Skeletal muscle cell (primary cell): ENCODE data around the gene NARF.
"Not testable (repeated sequence)": the region's sequence is repeated elsewhere in the genome, so short reads cannot be mapped to it uniquely, and the experiment has no call there.

Experiments used
- DNase-seq: peaks from one replicate; pipeline ENCODE4 v3.0.0-alpha.2; 2010; ENCODE audit warnings: low read depth
- H3K4me3 ChIP-seq: 2 replicates; pipeline ENCODE4 v1.5.1; 2011; ENCODE audit warnings: low read depth, mild to moderate bottlenecking, control low read depth, low read length, moderate library complexity

The NARF gene

GRCh38 chr17:82444284-82444893 is 14.2 kb upstream of the NARF start:
- H3K4me3 ChIP-seq, result no peak overlapping the region
- DNase-seq, result no peak

- no peak overlapping the region for H3K4me3 ChIP-seq
- no peak for DNase-seq
Measured at GRCh38 chr17:82444941-82445521, 13.5 kb upstream of the NARF start.

- DNase-seq, result no peak
- no peak overlapping the region for H3K4me3 ChIP-seq
Measured at GRCh38 chr17:82445542-82445941, 13.0 kb upstream of the NARF start.

GRCh38 chr17:82446124-82446523 is 12.4 kb upstream of the NARF start:
- H3K4me3 ChIP-seq, result no peak overlapping the region
- no peak for DNase-seq

- H3K4me3 ChIP-seq, result no peak overlapping the region
- DNase-seq, result no peak
Measured at GRCh38 chr17:82446649-82447048, 11.9 kb upstream of the NARF start.

- DNase-seq, result no peak
- H3K4me3 ChIP-seq, result no peak overlapping the region
Measured at GRCh38 chr17:82447876-82448275, 10.7 kb upstream of the NARF start.

- DNase-seq, result no peak
Measured at GRCh38 chr17:82449131-82449882, 9.2 kb upstream of the NARF start.

GRCh38 chr17:82449883-82450356 is 8.6 kb upstream of the NARF start:
- no peak for DNase-seq
- H3K4me3 ChIP-seq, result peak overlapping the region; percentile 94

More at GRCh38 chr17:82449131-82449882, 9.2 kb upstream of the NARF start:
- peak overlapping the region; percentile 94 for H3K4me3 ChIP-seq

- DNase-seq, result peak; percentile 76
Measured at GRCh38 chr17:82450357-82451106, 8.0 kb upstream of the NARF start, which contains the start of gene CYBC1. Gene CYBC1, minus strand, starts transcription at chr17:82450752. Its CDS starts 1,498 bp downstream, at chr17:82449254.

GRCh38 chr17:82452162-82452561 is 6.4 kb upstream of the NARF start:
- no peak overlapping the region for H3K4me3 ChIP-seq
- DNase-seq, result no peak

More at GRCh38 chr17:82450357-82451106, 8.0 kb upstream of the NARF start, which contains the start of gene CYBC1:
- H3K4me3 ChIP-seq, result peak within 1 kb of the TSS; percentile 94

- H3K4me3 ChIP-seq, DNase-seq: not testable (repeated sequence)
Measured at GRCh38 chr17:82453151-82453550, 5.4 kb upstream of the NARF start.

- DNase-seq, result not testable (repeated sequence)
Measured at GRCh38 chr17:82453706-82454105, 4.8 kb upstream of the NARF start.

GRCh38 chr17:82457073-82457928 is 1.2 kb upstream of the NARF start:
- no peak for DNase-seq
- peak overlapping the region; percentile 72 for H3K4me3 ChIP-seq

More at GRCh38 chr17:82453706-82454105, 4.8 kb upstream of the NARF start:
- H3K4me3 ChIP-seq, result not testable (repeated sequence)

GRCh38 chr17:82457929-82458178 is 687 bp upstream of the NARF start:
- H3K4me3 ChIP-seq, result peak overlapping the region; percentile 72
- no peak for DNase-seq

GRCh38 chr17:82458885-82459424 is 414 bp downstream of the NARF start:
- DNase-seq, result no peak

GRCh38 chr17:82459936-82460335 is 1.4 kb downstream of the NARF start:
- not testable (repeated sequence) for DNase-seq, H3K4me3 ChIP-seq

More at GRCh38 chr17:82458885-82459424, 414 bp downstream of the NARF start:
- H3K4me3 ChIP-seq, result peak overlapping the region; percentile 72

- no peak for DNase-seq
- no peak overlapping the region for H3K4me3 ChIP-seq
Measured at GRCh38 chr17:82461827-82462524, 3.4 kb downstream of the NARF start.

GRCh38 chr17:82463391-82463790 is 4.8 kb downstream of the NARF start:
- DNase-seq, result no peak
- H3K4me3 ChIP-seq, result no peak overlapping the region
